AG04450 (cell line): ENCODE data around the gene MTFP1. TPM values are rescaled to one million over a fixed set of nuclear protein-coding genes. Genes with fewer than 3 reads are reported as not detected.
"Not testable (repeated sequence)": the region's sequence is repeated elsewhere in the genome, so short reads cannot be mapped to it uniquely, and the experiment has no call there.

Experiments used
- CTCF ChIA-PET: fragments of 300-600, 350-600 bp; formaldehyde crosslinking; extraction: SDS; loops from one replicate; lab custom pipeline; 2022; ENCODE audit warnings: antibody characterized with exemption, inconsistent platforms; lab: Charles Lee
- POLR2A ChIA-PET: fragments of 350-600 bp; formaldehyde crosslinking; extraction: SDS; loops from one replicate; lab custom pipeline; 2021; ENCODE audit warnings: antibody characterized with exemption, inconsistent platforms; lab: Yijun Ruan, JAX
- DNase-seq: peaks from one replicate; pipeline ENCODE4 v3.0.0-alpha.2; 2011; ENCODE audit warnings: low read depth, low spot score
- H3K27ac ChIP-seq: one replicate; pipeline ENCODE4 v1.5.1; 2012; ENCODE audit warnings: low read depth, low read length, control low read depth
- H3K27me3 ChIP-seq: one replicate; pipeline ENCODE4 v1.6.0; 2012; ENCODE audit warnings: low read length; ENCODE audit not compliant: control insufficient read depth, insufficient read depth
- H3K4me3 ChIP-seq: 2 replicates; pipeline ENCODE4 v1.5.1; 2011; ENCODE audit warnings: mild to moderate bottlenecking, low read depth, low read length, control low read depth
- H3K9me3 ChIP-seq: 2 replicates; pipeline ENCODE4 v1.5.1; 2012; ENCODE audit warnings: low read length; ENCODE audit not compliant: control insufficient read depth, insufficient read depth
- CTCF ChIP-seq: IDR thresholded peaks from 2 replicates; pipeline ENCODE4 v1.5.1; 2011; ENCODE audit warnings: low read depth, low read length, control low read depth, inconsistent platforms
- polyA plus RNA-seq: library from polyadenylated mRNA; depleted of rRNA; stranded (reverse); fragments of >200 nt; gene quantifications from 2 replicates; pipeline ENCODE4 v1.2.3, GENCODE V29; 2011

The MTFP1 gene
- polyA plus RNA-seq, 1 experiment, result 4.1 TPM

DNA sequence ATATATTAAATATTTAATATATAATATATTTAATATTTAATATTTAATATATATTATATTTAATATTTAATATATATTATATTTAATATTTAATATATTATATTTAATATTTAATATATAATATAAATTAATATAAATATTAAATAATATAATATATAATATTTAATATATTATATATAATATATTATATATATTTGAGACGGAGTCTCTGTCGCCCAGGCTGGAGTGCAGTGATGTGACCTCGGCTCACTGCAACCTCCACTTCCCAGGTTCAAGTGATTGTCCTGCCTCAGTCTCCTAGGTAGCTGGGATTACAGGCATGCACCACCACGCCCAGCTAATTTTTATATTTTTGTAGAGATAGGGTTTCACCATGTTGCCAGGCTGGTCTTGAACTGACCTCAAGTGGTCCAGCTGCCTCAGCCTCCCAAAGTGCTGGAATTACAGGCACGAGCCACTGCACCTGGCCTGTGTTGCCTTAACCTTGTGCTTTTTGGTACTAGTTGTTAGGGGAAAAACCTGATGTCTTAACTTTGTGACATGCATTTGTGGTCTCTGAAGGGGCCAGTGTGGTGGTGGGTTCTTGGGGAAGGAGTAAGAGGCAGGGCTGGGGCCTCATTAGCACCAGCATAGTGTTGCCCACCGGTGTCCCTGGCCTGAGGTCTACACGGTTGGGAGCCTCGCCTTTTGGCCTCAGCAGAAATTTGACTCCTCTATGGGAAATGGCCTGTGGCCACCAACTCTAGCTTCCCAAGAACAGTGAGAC, 29.7 kb downstream of the MTFP1 start:
- CTCF ChIA-PET, result no interaction called here

GRCh38 chr22:30457981-30458380, 32.4 kb downstream of the MTFP1 start:
- Histone ChIP-seq H3K9me3 (no peaks in the 10 kb centered on the region), H3K27ac (no peak overlapping the region), H3K27me3 (peaks cover 9% of the 10 kb centered on the region), H3K4me3 (no peak overlapping the region)
- CTCF ChIA-PET, result interaction anchor here (1.1 kb wide), 1 partner anchor 12 kb away, joined by 5 read pairs; no protein-coding TSS in a partner anchor
- no peak for TF ChIP-seq CTCF
- POLR2A ChIA-PET, result no interaction called here
- DNase-seq, result no peak

More for the DNA sequence above, 29.7 kb downstream of the MTFP1 start:
- TF ChIP-seq CTCF, result no peak
- DNase-seq, result no peak
- no peak overlapping the region for H3K4me3 ChIP-seq
- H3K9me3 ChIP-seq, result no peaks in the 10 kb centered on the region
- H3K27me3 ChIP-seq, result peaks cover 13% of the 10 kb centered on the region
- H3K27ac ChIP-seq, result no peak overlapping the region
- POLR2A ChIA-PET, result no interaction called here

DNA sequence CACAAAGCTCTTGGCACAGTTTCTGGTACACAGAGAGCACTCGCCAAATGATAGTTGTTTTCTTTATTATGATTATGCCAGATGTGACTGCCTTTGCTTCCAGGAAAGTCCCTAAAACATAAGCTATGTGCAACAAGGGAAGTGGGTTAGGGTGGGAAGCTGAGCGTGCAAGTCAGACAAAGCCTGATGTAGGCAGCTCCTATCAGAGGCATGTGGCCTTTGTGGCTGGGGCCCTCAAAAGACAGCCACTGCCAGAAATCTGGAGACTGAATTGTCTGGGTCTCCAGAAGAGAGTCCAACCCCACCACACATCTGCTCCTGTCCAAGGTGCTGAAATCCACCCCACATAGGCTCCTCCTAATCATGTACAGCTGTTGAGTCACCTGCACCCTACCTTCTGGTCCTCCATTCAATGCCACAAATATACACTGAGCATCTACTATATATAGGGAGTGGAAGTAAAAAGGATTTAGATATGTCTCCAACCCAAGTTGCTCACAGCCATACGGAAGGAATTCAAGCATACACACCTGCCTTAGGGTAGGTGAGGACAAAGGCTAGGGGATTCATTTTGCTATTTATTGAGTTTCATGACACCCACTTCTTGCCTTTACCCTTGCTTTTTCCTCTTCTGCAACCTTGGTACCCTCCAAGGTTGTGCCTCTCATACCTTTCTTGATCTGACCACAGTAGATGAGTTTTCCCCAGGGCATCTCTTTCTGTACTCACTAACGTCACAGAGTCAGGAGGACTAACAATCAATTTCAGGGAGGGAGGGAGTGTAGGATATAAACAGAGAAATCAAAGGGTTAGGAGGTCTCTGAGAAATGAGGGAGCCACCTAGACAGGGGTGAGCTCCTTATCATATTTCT, 33.8 kb downstream of the MTFP1 start:
- no peaks in the 10 kb centered on the region for H3K9me3 ChIP-seq
- peaks cover 12% of the 10 kb centered on the region for H3K27me3 ChIP-seq
- no peak overlapping the region for H3K4me3 ChIP-seq
- no peak for DNase-seq
- ChIA-PET POLR2A (no interaction called here), CTCF (interaction anchor here (1.4 kb wide), 1 partner anchor 14 kb away, joined by 4 read pairs; no protein-coding TSS in a partner anchor)
- no peak overlapping the region for H3K27ac ChIP-seq
- no peak for TF ChIP-seq CTCF

DNA sequence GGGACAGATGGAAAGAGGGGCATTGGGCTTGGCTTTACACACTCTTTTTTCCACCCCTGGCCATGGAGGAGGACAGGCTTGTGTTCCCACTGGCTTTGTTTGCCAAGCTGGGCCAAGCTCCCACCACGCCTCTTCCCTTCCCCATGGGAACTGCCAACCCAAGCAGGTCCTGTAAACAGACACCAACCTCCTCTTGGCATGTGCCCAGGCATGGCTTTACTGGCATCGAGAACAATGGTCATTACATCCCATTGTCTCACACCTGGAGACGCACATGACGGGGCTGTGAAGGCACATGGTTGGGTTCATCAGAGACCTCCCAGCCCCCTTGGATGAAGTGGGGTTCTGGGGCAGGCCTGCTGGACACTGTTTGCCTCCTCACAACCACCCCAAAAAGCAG, 34.6 kb downstream of the MTFP1 start:
- CTCF ChIA-PET, result interaction anchor here (0.6 to 1.4 kb wide), 2 partner anchors 15 to 687 kb away, joined by 4 to 6 read pairs; no protein-coding TSS in a partner anchor
- Histone ChIP-seq H3K9me3 (no peaks in the 10 kb centered on the region), H3K27me3 (peaks cover 15% of the 10 kb centered on the region), H3K27ac (no peak overlapping the region), H3K4me3 (no peak overlapping the region)
- POLR2A ChIA-PET, result no interaction called here
- DNase-seq, result no peak
- no peak for TF ChIP-seq CTCF

- H3K4me3 ChIP-seq, H3K27ac ChIP-seq, DNase-seq, H3K9me3 ChIP-seq, POLR2A ChIA-PET: not testable (repeated sequence)
- H3K27me3 ChIP-seq, result peaks cover 15% of the 10 kb centered on the region
- CTCF ChIA-PET, result interaction anchor here (0.6 kb wide), 1 partner anchor 687 kb away, joined by 6 read pairs; no protein-coding TSS in a partner anchor
These were observed 35.0 kb downstream of the MTFP1 start for GRCh38 chr22:30460555-30460954.
